Occipital lobe (tissue), 2 donors: ENCODE measurements around the gene PCDHA3. TPM values are rescaled to one million over a fixed set of nuclear protein-coding genes. Genes with fewer than 3 reads are reported as not detected.
"Not testable (repeated sequence)": the region's sequence is repeated elsewhere in the genome, so short reads cannot be mapped to it uniquely, and the experiment has no call there.

Experiments
- DNase-seq: peaks from one replicate; lab custom pipeline; 2025; lab: John Stamatoyannopoulos, UW
- total RNA-seq: library from RNA; depleted of rRNA; stranded (reverse); fragments of >200 nt; gene quantifications from one replicate; pipeline ENCODE4 v1.2.3, GENCODE V29; 2014

The PCDHA3 gene
- total RNA-seq, 1 donor from 2014 or later: 21.2 TPM

GRCh38 chr5:140808889-140809291 lies 8.0 kb downstream of the PCDHA3 start:
- no peak for DNase-seq

DNA sequence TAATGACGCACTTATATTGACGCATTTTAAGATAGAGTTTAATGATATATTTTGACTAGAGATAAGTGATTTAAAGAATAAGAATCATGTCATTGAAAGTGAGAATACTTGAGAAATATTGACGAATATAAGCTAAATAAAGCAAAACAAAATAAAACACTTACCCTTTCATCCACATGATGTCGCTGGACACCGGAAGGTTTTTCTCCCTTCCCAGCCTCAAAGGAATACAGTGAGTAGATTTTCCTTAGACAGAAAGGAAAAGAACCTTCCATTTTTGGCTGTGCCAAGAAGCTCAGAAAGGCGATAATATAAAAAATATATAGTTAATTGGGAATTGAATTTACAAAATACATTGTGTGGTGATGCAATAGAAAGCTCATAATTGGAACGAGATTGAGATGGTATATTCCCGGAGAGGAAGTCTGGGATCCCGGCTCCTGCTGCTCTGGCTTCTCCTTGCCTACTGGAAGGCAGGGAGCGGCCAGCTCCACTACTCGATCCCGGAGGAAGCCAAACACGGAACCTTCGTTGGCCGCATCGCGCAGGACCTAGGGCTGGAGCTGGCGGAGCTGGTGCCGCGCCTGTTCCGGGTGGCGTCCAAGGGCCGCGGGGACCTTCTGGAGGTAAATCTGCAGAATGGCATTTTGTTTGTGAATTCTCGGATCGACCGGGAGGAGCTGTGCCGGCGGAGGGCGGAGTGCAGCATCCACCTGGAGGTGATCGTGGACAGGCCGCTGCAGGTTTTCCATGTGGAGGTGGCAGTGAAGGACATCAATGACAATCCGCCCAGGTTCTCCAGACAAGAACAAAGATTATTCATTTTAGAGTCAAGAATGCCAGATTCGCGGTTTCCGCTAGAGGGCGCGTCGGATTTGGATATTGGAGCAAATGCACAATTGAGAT lies 20.8 kb downstream of the PCDHA3 start, which contains the start of gene PCDHA5:
Gene PCDHA5 (plus strand): TSS at position 239 of the 906 bp plus-strand sequence.
- DNase-seq: no peak

GRCh38 chr5:140822281-140822629 lies 21.4 kb downstream of the PCDHA3 start:
- DNase-seq: no peak

- not testable (repeated sequence) for DNase-seq
Observed at GRCh38 chr5:140822969-140823368, 22.1 kb downstream of the PCDHA3 start.

DNA sequence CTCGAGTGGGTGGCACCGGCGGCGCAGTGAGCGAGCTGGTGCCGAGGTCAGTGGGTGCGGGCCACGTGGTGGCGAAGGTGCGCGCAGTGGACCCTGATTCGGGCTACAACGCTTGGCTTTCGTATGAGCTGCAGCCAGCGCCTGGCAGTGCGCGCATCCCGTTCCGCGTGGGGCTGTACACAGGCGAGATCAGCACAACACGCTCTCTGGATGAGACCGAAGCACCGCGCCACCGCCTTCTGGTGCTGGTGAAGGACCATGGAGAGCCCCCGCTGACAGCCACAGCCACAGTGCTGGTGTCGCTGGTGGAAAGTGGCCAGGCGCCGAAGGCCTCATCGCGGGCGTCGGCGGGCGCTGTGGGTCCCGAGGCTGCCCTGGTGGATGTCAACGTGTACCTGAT lies 22.6 kb downstream of the PCDHA3 start:
- DNase-seq: no peak

DNA sequence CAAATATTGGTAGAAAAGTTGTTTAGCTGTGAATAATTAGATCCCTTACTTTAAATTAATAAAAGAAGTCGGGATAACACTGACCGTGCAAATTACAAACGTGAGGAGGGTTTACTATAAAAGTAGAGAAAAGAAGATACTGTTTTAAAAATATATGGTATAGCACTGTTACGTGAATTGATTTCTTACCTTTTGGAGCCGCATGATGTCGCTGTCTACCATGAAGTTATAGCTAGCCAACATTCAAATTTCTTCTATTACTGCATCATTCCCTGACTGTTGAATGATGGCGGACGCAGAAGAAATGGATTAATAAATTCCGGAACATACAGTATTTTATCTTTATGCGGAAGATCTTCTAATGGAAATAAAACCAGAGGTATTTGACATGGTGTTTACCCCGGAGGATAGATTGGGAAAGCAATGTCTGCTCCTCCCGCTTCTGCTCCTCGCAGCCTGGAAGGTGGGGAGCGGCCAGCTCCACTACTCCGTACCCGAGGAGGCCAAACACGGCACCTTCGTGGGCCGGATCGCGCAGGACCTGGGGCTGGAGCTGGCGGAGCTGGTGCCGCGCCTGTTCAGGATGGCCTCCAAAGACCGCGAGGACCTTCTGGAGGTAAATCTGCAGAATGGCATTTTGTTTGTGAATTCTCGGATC lies 27.0 kb downstream of the PCDHA3 start, which contains the start of gene PCDHA6:
Gene PCDHA6 (plus strand): TSS at position 257 of the 658 bp plus-strand sequence. CDS start 132 bp downstream, at position 389.
- DNase-seq: no peak

DNA sequence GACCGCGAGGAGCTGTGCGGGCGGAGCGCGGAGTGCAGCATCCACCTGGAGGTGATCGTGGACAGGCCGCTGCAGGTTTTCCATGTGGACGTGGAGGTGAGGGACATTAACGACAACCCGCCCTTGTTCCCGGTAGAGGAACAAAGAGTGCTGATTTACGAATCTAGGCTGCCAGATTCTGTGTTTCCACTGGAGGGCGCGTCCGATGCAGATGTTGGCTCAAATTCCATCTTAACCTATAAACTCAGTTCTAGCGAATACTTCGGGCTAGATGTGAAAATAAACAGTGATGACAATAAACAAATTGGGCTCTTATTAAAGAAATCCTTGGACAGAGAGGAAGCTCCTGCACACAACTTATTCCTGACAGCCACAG lies 27.5 kb downstream of the PCDHA3 start:
- DNase-seq: no peak

- DNase-seq: not testable (repeated sequence)
Observed at GRCh38 chr5:140829511-140830501, 28.9 kb downstream of the PCDHA3 start.

GRCh38 chr5:140833993-140834392 lies 33.1 kb downstream of the PCDHA3 start, which contains the start of gene PCDHA7:
Gene PCDHA7 (plus strand): TSS chr5:140834269. CDS start chr5:140834384, 115 bp downstream.
- DNase-seq: no peak

- not testable (repeated sequence) for DNase-seq
Observed at GRCh38 chr5:140834439-140835008, 33.7 kb downstream of the PCDHA3 start.

DNA sequence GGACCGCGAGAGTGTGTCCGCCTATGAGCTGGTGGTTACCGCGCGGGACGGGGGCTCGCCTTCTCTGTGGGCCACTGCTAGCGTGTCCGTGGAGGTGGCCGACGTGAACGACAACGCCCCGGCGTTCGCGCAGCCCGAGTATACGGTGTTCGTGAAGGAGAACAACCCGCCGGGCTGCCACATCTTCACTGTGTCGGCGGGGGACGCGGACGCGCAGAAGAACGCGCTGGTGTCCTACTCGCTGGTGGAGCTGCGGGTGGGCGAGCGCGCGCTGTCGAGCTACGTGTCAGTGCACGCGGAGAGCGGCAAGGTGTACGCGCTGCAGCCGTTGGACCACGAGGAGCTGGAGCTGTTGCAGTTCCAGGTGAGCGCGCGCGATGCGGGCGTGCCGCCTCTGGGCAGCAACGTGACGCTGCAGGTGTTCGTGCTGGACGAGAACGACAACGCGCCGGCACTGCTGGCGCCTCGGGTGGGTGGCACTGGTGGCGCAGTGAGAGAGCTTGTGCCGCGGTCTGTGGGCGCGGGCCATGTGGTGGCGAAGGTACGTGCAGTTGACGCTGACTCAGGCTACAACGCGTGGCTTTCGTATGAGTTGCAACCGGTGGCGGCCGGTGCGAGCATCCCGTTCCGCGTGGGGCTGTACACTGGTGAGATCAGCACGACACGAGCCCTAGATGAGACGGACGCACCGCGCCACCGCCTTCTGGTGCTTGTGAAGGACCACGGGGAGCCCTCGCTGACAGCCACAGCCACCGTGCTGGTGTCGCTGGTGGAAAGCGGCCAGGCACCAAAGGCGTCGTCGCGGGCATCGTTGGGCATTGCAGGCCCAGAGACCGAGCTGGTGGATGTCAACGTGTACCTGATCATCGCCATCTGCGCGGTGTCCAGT lies 35.0 kb downstream of the PCDHA3 start:
- no peak for DNase-seq

- DNase-seq: no peak
Observed at GRCh38 chr5:140840978-140841962, 40.4 kb downstream of the PCDHA3 start, which contains the start of gene PCDHA8. Gene PCDHA8 (plus strand): TSS chr5:140841187. CDS start chr5:140841322, 135 bp downstream.

- no peak for DNase-seq
Observed at GRCh38 chr5:140842798-140843733, 42.2 kb downstream of the PCDHA3 start.

- DNase-seq: not testable (repeated sequence)
Observed at GRCh38 chr5:140848139-140849102, 47.6 kb downstream of the PCDHA3 start, which contains the start of gene PCDHA9. Gene PCDHA9 (plus strand): TSS chr5:140848382. CDS start chr5:140848496, 114 bp downstream.

DNA sequence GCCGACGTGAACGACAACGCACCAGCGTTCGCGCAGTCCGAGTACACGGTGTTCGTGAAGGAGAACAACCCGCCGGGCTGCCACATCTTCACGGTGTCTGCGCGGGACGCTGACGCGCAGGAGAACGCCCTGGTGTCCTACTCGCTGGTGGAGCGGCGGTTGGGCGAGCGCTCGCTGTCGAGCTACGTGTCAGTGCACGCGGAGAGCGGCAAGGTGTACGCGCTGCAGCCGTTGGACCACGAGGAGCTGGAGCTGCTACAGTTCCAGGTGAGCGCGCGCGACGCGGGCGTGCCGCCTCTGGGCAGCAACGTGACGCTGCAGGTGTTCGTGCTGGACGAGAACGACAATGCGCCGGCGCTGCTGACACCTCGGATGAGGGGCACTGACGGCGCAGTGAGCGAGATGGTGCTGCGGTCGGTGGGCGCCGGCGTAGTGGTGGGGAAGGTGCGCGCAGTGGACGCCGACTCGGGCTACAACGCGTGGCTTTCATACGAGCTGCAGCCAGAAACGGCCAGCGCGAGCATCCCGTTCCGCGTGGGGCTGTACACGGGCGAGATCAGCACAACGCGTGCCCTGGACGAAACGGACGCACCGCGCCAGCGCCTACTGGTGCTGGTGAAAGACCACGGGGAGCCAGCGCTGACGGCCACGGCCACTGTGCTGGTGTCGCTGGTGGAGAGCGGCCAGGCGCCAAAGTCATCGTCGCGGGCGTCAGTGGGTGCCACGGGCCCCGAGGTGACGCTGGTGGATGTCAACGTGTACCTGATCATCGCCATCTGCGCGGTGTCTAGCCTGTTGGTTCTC lies 49.2 kb downstream of the PCDHA3 start:
- DNase-seq: not testable (repeated sequence)
